GM12878 (cell line): ENCODE data around the gene FAM53B.

Experiments used
- CBX5 ChIP-seq: sonication (generic); IDR thresholded peaks from 2 replicates; pipeline ENCODE4 v1.6.1; 2016; ENCODE audit warnings: low read depth, moderate library complexity, mild to moderate bottlenecking, inconsistent platforms
- FOXM1 ChIP-seq: IDR thresholded peaks from 2 replicates; pipeline ENCODE4 v1.6.1; 2012; ENCODE audit warnings: low read depth, mild to moderate bottlenecking, inconsistent platforms, low read length, moderate library complexity
- POLR2A ChIP-seq: IDR thresholded peaks from 2 replicates; pipeline ENCODE4 v1.6.1; 2011; ENCODE audit warnings: low read depth, mild to moderate bottlenecking, low read length
- POLR2AphosphoS2 ChIP-seq: IDR thresholded peaks from 2 replicates; pipeline ENCODE4 v1.6.1; 2011; ENCODE audit warnings: low read depth, mild to moderate bottlenecking, low read length, improper control_type of control experiment, moderate library complexity
- RAD21 ChIP-seq: IDR thresholded peaks from 2 replicates; pipeline ENCODE4 v1.6.1; 2011; ENCODE audit warnings: mild to moderate bottlenecking, low read depth, low read length, moderate library complexity; ENCODE audit not compliant: insufficient read depth
- TBL1XR1 ChIP-seq: IDR thresholded peaks from 2 replicates; pipeline ENCODE4 v1.6.1; 2012; ENCODE audit warnings: low read depth, low read length, improper control_type of control experiment
- TF ChIP-seq, protein P1 (sequence below): IDR thresholded peaks from 2 replicates; pipeline ENCODE4 v1.6.1; 2011; ENCODE audit warnings: borderline replicate concordance, low read depth, mild to moderate bottlenecking, moderate library complexity, mixed read lengths, low read length; ENCODE audit not compliant: insufficient read depth; ENCODE audit errors: extremely low read length
- TF ChIP-seq, protein P2 (sequence below): IDR thresholded peaks from 2 replicates; pipeline ENCODE4 v1.6.1; 2012; ENCODE audit warnings: mild to moderate bottlenecking, low read depth, low read length
- TF ChIP-seq, protein P3 (sequence below), 3 experiments: IDR thresholded peaks in 2 of 3; conservative IDR thresholded peaks in 1 of 3; 2 replicates each; pipeline ENCODE4 v1.5.1; 2011; ENCODE audit warnings: low read depth in 3 of 3, low read length in 3 of 3, mild to moderate bottlenecking in 3 of 3, control low read depth in 2 of 3, moderate library complexity in 2 of 3, inconsistent platforms in 1 of 3, mixed read lengths in 1 of 3; ENCODE audit not compliant: control insufficient read depth in 2 of 3, insufficient read depth in 1 of 3; ENCODE audit errors: extremely low read depth in 1 of 3
- TF ChIP-seq, protein P4 (sequence below): fragments of 450-650 bp; formaldehyde crosslinking; IDR thresholded peaks from 2 replicates; pipeline ENCODE4 v1.4.0; 2020; ENCODE audit warnings: mild to moderate bottlenecking, moderate library complexity

DNA sequence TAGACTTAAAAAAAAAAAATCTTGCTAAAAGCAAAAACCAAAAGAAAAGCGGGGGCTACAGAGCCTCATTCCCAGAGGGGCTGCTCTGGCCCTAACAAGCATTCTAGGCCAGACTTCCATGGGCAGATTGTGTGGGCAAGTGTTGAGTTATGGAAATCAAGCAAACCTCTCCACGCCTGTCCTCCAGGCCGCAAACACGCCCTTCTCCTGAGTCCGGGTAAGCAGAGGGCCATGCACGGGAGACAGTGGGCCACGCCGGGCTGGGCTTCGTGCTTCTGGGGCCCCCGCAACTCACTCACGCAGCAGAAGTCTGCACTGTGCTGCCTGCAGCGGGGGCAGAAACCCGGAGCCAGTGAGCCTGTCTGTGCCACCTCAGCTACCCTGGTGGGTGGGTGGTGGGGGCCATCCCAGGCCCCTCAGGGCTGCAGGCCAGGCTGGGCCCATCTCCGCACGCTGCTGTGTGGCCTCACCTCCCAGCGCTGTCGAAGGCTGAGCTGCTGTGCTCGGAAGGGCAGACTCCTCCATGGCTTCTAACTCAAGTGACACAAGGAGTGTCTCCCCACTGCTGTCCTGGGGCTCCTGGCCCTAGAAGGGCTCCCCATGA, 125.6 kb downstream of the FAM53B start:
- TF ChIP-seq, protein P1, sequence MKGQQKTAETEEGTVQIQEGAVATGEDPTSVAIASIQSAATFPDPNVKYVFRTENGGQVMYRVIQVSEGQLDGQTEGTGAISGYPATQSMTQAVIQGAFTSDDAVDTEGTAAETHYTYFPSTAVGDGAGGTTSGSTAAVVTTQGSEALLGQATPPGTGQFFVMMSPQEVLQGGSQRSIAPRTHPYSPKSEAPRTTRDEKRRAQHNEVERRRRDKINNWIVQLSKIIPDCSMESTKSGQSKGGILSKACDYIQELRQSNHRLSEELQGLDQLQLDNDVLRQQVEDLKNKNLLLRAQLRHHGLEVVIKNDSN: no peak
- TF ChIP-seq POLR2A (no peak), TBL1XR1 (no peak), CBX5 (no peak), POLR2AphosphoS2 (no peak), RAD21 (no peak), FOXM1 (no peak)
- TF ChIP-seq, protein P2, sequence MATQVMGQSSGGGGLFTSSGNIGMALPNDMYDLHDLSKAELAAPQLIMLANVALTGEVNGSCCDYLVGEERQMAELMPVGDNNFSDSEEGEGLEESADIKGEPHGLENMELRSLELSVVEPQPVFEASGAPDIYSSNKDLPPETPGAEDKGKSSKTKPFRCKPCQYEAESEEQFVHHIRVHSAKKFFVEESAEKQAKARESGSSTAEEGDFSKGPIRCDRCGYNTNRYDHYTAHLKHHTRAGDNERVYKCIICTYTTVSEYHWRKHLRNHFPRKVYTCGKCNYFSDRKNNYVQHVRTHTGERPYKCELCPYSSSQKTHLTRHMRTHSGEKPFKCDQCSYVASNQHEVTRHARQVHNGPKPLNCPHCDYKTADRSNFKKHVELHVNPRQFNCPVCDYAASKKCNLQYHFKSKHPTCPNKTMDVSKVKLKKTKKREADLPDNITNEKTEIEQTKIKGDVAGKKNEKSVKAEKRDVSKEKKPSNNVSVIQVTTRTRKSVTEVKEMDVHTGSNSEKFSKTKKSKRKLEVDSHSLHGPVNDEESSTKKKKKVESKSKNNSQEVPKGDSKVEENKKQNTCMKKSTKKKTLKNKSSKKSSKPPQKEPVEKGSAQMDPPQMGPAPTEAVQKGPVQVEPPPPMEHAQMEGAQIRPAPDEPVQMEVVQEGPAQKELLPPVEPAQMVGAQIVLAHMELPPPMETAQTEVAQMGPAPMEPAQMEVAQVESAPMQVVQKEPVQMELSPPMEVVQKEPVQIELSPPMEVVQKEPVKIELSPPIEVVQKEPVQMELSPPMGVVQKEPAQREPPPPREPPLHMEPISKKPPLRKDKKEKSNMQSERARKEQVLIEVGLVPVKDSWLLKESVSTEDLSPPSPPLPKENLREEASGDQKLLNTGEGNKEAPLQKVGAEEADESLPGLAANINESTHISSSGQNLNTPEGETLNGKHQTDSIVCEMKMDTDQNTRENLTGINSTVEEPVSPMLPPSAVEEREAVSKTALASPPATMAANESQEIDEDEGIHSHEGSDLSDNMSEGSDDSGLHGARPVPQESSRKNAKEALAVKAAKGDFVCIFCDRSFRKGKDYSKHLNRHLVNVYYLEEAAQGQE: no peak
- TF ChIP-seq, protein P3, sequence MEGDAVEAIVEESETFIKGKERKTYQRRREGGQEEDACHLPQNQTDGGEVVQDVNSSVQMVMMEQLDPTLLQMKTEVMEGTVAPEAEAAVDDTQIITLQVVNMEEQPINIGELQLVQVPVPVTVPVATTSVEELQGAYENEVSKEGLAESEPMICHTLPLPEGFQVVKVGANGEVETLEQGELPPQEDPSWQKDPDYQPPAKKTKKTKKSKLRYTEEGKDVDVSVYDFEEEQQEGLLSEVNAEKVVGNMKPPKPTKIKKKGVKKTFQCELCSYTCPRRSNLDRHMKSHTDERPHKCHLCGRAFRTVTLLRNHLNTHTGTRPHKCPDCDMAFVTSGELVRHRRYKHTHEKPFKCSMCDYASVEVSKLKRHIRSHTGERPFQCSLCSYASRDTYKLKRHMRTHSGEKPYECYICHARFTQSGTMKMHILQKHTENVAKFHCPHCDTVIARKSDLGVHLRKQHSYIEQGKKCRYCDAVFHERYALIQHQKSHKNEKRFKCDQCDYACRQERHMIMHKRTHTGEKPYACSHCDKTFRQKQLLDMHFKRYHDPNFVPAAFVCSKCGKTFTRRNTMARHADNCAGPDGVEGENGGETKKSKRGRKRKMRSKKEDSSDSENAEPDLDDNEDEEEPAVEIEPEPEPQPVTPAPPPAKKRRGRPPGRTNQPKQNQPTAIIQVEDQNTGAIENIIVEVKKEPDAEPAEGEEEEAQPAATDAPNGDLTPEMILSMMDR (IDR thresholded peaks at IDR 0.05 in 2 of 3, conservative IDR thresholded peaks at IDR 0.05 in 1 of 3; ENCODE audit: control insufficient read depth in 2 of 3, extremely low read depth in 1 of 3, insufficient read depth in 1 of 3, low read depth in 3 of 3, low read length in 3 of 3): no peak
- TF ChIP-seq, protein P4, sequence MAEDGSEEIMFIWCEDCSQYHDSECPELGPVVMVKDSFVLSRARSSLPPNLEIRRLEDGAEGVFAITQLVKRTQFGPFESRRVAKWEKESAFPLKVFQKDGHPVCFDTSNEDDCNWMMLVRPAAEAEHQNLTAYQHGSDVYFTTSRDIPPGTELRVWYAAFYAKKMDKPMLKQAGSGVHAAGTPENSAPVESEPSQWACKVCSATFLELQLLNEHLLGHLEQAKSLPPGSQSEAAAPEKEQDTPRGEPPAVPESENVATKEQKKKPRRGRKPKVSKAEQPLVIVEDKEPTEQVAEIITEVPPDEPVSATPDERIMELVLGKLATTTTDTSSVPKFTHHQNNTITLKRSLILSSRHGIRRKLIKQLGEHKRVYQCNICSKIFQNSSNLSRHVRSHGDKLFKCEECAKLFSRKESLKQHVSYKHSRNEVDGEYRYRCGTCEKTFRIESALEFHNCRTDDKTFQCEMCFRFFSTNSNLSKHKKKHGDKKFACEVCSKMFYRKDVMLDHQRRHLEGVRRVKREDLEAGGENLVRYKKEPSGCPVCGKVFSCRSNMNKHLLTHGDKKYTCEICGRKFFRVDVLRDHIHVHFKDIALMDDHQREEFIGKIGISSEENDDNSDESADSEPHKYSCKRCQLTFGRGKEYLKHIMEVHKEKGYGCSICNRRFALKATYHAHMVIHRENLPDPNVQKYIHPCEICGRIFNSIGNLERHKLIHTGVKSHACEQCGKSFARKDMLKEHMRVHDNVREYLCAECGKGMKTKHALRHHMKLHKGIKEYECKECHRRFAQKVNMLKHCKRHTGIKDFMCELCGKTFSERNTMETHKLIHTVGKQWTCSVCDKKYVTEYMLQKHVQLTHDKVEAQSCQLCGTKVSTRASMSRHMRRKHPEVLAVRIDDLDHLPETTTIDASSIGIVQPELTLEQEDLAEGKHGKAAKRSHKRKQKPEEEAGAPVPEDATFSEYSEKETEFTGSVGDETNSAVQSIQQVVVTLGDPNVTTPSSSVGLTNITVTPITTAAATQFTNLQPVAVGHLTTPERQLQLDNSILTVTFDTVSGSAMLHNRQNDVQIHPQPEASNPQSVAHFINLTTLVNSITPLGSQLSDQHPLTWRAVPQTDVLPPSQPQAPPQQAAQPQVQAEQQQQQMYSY (CRISPR knock-in tag): no peak
